Skeletal muscle tissue (tissue), 4 donors: ENCODE data around the gene STARD3NL. TPM values are rescaled to one million over a fixed set of nuclear protein-coding genes. Genes with fewer than 3 reads are reported as not detected.
"Not testable (repeated sequence)": the region's sequence is repeated elsewhere in the genome, so short reads cannot be mapped to it uniquely, and the experiment has no call there.

Experiments used
- H3K27ac ChIP-seq: one replicate; pipeline ENCODE4 v1.7.0; 2013; ENCODE audit warnings: mild to moderate bottlenecking, low read depth, low read length, inconsistent platforms
- H3K27me3 ChIP-seq, 3 donors: one replicate each; pipeline ENCODE4 v1.7.0; 2013; ENCODE audit warnings: low read length in 3 of 3; ENCODE audit not compliant: control insufficient read depth in 3 of 3, insufficient read depth in 3 of 3
- H3K36me3 ChIP-seq, 3 donors: one replicate each; pipeline ENCODE4 v1.7.0; 2013; ENCODE audit warnings: low read length in 3 of 3; ENCODE audit not compliant: control insufficient read depth in 3 of 3, insufficient read depth in 3 of 3
- H3K4me1 ChIP-seq, 3 donors: one replicate each; pipeline ENCODE4 v1.7.0; 2013; ENCODE audit warnings: low read length in 3 of 3, mild to moderate bottlenecking in 3 of 3; ENCODE audit not compliant: control insufficient read depth in 3 of 3, insufficient read depth in 3 of 3
- H3K4me3 ChIP-seq, 3 donors: one replicate each; pipeline ENCODE4 v1.7.0; 2013; ENCODE audit warnings: low read length in 3 of 3
- H3K9ac ChIP-seq, 3 donors: one replicate each; pipeline ENCODE4 v1.7.0; 2013; ENCODE audit warnings: low read length in 3 of 3, mild to moderate bottlenecking in 3 of 3, moderate library complexity in 2 of 3, low read depth in 1 of 3
- H3K9me3 ChIP-seq, 3 donors: one replicate each; pipeline ENCODE4 v1.7.0; 2013; ENCODE audit warnings: low read length in 3 of 3; ENCODE audit not compliant: control insufficient read depth in 3 of 3
- total RNA-seq: library from RNA; depleted of rRNA; stranded (reverse); fragments of >200 nt; gene quantifications from one replicate; pipeline ENCODE4 v1.2.3, GENCODE V29; 2014
- donor health status: Osteomylitis.

The STARD3NL gene
- total RNA-seq, 1 donor from 2014 or later = 28.2 TPM

DNA sequence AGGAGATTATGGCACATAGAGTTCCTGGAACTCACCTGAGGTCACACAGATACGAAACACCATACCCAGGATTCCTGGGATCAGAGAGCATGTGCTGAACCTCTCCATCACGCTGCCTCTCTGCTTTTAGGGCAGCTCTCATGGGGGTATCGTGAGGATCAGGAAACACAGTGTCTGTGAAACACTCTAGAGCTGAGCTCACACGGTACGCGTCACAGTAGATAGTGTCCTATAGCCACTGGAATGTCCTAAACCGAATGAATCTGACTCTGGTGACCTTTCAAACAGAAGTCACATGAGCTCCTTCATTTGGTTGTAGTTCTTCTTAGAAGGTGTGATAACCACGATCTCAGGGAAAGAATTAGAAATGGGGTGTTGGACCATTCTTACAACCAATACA lies 81.1 kb downstream of the STARD3NL start:
- H3K4me1 ChIP-seq, H3K27ac ChIP-seq, H3K9me3 ChIP-seq, H3K4me3 ChIP-seq, H3K36me3 ChIP-seq, H3K27me3 ChIP-seq, H3K9ac ChIP-seq: not testable (repeated sequence)

GRCh38 chr7:38261601-38262000 lies 83.6 kb downstream of the STARD3NL start:
- H3K36me3 ChIP-seq, H3K4me3 ChIP-seq, H3K27ac ChIP-seq, H3K9me3 ChIP-seq, H3K4me1 ChIP-seq, H3K9ac ChIP-seq, H3K27me3 ChIP-seq: not testable (repeated sequence)

- not testable (repeated sequence) for H3K9me3 ChIP-seq, H3K4me1 ChIP-seq, H3K27ac ChIP-seq, H3K27me3 ChIP-seq, H3K9ac ChIP-seq, H3K4me3 ChIP-seq, H3K36me3 ChIP-seq
These were observed 84.0 kb downstream of the STARD3NL start for GRCh38 chr7:38262026-38262425.

GRCh38 chr7:38262545-38262944 lies 84.5 kb downstream of the STARD3NL start:
- Histone ChIP-seq H3K36me3 (no peaks in the 10 kb centered on the region), H3K9me3 (no peaks in the 10 kb centered on the region), H3K4me3 (no peak overlapping the region), H3K4me1 (no peaks in the 10 kb centered on the region), H3K9ac (no peak overlapping the region), H3K27ac (no peak overlapping the region), H3K27me3 (no peaks in the 10 kb centered on the region)

DNA sequence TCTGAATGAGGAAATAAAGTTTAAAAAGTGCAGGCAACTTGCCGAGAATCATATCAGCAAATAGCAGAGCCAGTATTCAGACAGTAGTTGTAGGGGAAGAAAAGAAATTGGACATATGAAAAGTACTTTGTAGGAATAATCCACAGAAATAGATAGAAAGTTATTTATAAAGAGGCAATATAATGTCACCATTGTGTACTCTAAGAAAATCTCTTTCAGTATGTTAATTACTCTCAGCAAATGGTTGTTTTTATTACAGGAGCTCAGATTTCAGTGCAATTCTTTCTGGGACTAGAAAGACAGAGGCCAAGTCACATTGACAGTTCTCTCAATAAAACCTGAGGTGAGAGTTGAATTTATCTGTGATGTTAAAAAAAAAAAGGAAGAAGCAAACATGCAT lies 85.2 kb downstream of the STARD3NL start:
- not testable (repeated sequence) for H3K27ac ChIP-seq, H3K4me3 ChIP-seq, H3K9me3 ChIP-seq, H3K27me3 ChIP-seq, H3K9ac ChIP-seq, H3K4me1 ChIP-seq, H3K36me3 ChIP-seq

GRCh38 chr7:38264602-38265001 lies 86.6 kb downstream of the STARD3NL start:
- not testable (repeated sequence) for H3K9me3 ChIP-seq, H3K27ac ChIP-seq, H3K27me3 ChIP-seq, H3K4me1 ChIP-seq, H3K36me3 ChIP-seq, H3K9ac ChIP-seq, H3K4me3 ChIP-seq

DNA sequence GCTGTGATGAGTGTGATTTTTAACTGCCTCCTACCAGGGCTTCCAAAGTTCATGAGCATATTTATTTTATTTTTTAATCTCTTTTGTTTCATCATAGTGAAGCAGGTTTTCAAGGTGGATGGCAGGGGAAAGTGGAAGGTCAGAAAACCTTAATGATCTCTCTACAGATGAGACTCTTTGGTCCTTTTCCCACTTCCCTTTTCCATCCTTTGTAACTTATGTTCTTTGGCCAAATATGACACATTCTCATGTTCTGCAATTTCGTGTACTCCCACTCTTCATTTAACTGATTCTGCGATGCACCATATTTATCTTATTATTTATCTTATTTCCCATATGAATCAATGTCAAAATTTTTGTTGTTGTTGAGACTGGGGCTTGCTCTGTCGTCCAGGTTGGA lies 87.9 kb downstream of the STARD3NL start:
- H3K36me3 ChIP-seq = not testable (repeated sequence)

GRCh38 chr7:38269704-38270346 lies 91.8 kb downstream of the STARD3NL start:
- H3K9me3 ChIP-seq, H3K4me1 ChIP-seq, H3K4me3 ChIP-seq, H3K27me3 ChIP-seq, H3K9ac ChIP-seq, H3K36me3 ChIP-seq, H3K27ac ChIP-seq: not testable (repeated sequence)

More for the DNA sequence above, 87.9 kb downstream of the STARD3NL start:
- not testable (repeated sequence) for H3K4me1 ChIP-seq, H3K27ac ChIP-seq, H3K27me3 ChIP-seq, H3K9ac ChIP-seq, H3K9me3 ChIP-seq, H3K4me3 ChIP-seq

DNA sequence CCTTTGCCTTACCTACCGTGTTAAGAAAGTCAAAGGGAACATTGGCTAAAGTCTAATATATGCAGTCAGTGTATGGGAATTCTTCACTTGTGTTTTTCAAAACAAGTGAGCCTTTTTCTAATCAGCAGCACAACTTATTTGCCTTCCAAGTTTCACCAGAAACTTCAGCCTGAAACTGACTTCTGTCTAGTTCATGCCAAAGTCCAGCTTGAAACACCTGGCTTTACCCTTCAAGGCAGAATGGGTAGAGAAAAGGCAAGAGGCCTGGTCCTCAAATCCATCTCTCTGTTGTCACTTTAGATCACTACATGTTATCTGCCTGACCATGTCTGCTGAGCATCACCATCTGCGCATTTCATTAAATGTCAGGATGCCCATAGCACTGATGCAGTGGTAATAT lies 92.4 kb downstream of the STARD3NL start:
- H3K4me1 ChIP-seq, H3K4me3 ChIP-seq, H3K36me3 ChIP-seq, H3K27ac ChIP-seq, H3K9ac ChIP-seq, H3K9me3 ChIP-seq, H3K27me3 ChIP-seq: not testable (repeated sequence)

DNA sequence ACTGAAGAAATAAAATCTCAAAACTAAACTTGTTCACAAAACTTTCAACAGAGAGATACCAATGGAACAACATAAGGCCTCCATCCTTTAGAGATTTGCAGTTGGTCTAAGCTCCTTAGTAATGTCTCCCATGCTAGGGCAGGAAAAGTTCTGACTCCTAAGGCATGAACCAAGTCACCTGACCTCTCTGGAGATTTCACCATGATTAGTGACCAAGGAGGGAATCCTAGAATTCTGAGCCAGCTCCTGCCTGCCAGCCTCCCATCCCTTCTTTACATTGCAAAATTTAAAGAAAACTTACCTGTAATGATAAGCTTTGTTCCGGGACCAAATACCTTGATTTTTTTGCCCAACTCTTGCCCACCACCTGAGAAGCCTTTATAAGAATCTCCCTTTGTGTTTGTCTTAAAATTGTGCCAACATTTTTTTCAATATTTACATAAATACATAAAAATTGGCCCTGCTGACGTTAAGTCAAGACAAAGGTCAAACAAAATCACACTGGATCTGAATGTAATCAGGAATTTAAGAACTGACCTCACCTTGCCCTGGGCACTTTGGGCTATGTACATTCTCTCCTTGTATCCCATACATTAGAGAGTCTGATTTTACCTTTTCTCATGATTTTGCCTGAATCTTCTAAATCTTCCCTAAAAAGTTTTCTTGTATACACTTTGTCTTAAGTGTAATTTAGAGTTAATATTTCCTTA lies 95.4 kb downstream of the STARD3NL start, which contains the start of gene TARP:
Gene TARP (minus strand): TSS at position 351 of the 710 bp plus-strand sequence.
- H3K36me3 ChIP-seq = no peaks in the 10 kb centered on the region
- H3K27me3 ChIP-seq = no peaks in the 10 kb centered on the region
- H3K27ac ChIP-seq = no peak within 1 kb of the TSS
- no peaks in the 10 kb centered on the region for H3K4me1 ChIP-seq
- no peak within 1 kb of the TSS for H3K4me3 ChIP-seq
- no peak within 1 kb of the TSS for H3K9ac ChIP-seq
- no peaks in the 10 kb centered on the region for H3K9me3 ChIP-seq
